Gastroesophageal sphincter (tissue), 4 donors: ENCODE data around the gene GRIK1. TPM values are rescaled to one million over a fixed set of nuclear protein-coding genes. Genes with fewer than 3 reads are reported as not detected.

Experiments used
- ATAC-seq: fragments of 150-250 bp; one replicate; pipeline ENCODE4 v1.9.1; 2016; ENCODE audit warnings: mild to moderate bottlenecking, moderate library complexity
- H3K27ac ChIP-seq, 4 donors: fragments of 200-600 bp; sonication (generic) in 3 of 4; 1 replicate in 3 of 4; 2 replicates in 1 of 4; pipeline ENCODE4 v1.5.1; 2016 to 2019
- H3K27me3 ChIP-seq: fragments of 200-600 bp; sonication (generic); one replicate; pipeline ENCODE4 v1.5.1; 2019
- H3K36me3 ChIP-seq, 2 donors: fragments of 200-600 bp; sonication (generic); one replicate each; pipeline ENCODE4 v1.5.1; 2019; ENCODE audit warnings: control low read depth in 1 of 2
- H3K4me1 ChIP-seq, 3 donors: fragments of 200-600 bp; sonication (generic); 1 replicate in 2 of 3; 2 replicates in 1 of 3; pipeline ENCODE4 v1.5.1; 2016 to 2019; ENCODE audit warnings: control low read depth in 2 of 3
- H3K4me3 ChIP-seq, 2 donors: fragments of 200-600 bp; sonication (generic); one replicate each; pipeline ENCODE4 v1.5.1; 2019; ENCODE audit warnings: mild to moderate bottlenecking in 1 of 2, moderate library complexity in 1 of 2
- H3K9me3 ChIP-seq, 3 donors: fragments of 200-600 bp; sonication (generic); one replicate each; pipeline ENCODE4 v1.5.1; 2017 to 2019; ENCODE audit warnings: control low read depth in 2 of 3
- CTCF ChIP-seq, 4 experiments: fragments of 200-600 bp in 2 of 4; fragments of 450-650 bp in 2 of 4; sonication (generic) in 1 of 4; IDR thresholded peaks; one replicate each; pipeline ENCODE4 v1.5.1; 2017 to 2019; ENCODE audit warnings: antibody characterized with exemption in 4 of 4, mild to moderate bottlenecking in 2 of 4, moderate library complexity in 2 of 4
- EP300 ChIP-seq: sonication (generic); formaldehyde crosslinking; IDR thresholded peaks from one replicate; pipeline ENCODE4 v1.6.1; 2017; ENCODE audit warnings: antibody characterized with exemption, mild to moderate bottlenecking
- POLR2A ChIP-seq, 2 donors: fragments of 450-650 bp; IDR thresholded peaks; one replicate each; pipeline ENCODE4 v1.6.1; 2017; ENCODE audit warnings: antibody characterized with exemption in 2 of 2, mild to moderate bottlenecking in 2 of 2, moderate library complexity in 1 of 2
- POLR2AphosphoS5 ChIP-seq: sonication (generic); formaldehyde crosslinking; IDR thresholded peaks from one replicate; pipeline ENCODE4 v1.6.1; 2017; ENCODE audit warnings: antibody characterized with exemption
- WGBS, 2 donors: methylation state at CpG; one replicate each; pipeline ENCODE4 v1.1.5; 2018; ENCODE audit warnings: low coverage in 1 of 2; 5-methylcytosine and 5-hydroxymethylcytosine counted together
- total RNA-seq, 4 donors: library from RNA; depleted of rRNA; stranded (reverse); fragments of >200 nt; gene quantifications; one replicate each; pipeline ENCODE4 v1.1.0, GENCODE V29; 2016

GRIK1 gene
- total RNA-seq, 4 donors from 2014 or later = 0.32 to 0.67 TPM; not detected in 2

DNA sequence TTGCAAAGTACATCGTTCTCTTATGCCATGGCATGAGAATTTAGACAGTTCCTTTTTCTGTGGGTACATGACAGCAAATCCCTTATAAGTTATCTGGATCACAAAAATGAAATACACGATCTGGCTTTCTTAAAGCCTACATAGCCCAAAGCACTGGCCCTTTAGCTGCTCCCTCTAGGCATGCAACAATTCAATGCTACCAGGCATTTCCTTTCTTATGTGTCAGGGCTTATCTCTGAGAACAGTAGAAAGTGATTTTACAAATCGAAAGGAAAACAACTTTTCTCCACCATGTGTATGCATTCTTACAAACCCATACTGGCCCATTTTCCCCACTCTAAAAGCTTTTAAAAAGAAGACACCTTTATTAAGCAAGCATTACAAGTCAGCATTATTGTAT lies 139.7 kb downstream of the GRIK1 start:
- WGBS, 2 donors = 55 to 63% methylated on average over 3 of the region's 3 CpGs
- Histone ChIP-seq H3K4me3 (no peak overlapping the region), H3K36me3 (no peaks in the 10 kb centered on the region), H3K27me3 (no peaks in the 10 kb centered on the region), H3K4me1 (no peaks in the 10 kb centered on the region), H3K9me3 (no peaks in the 10 kb centered on the region), H3K27ac (no peak overlapping the region)
- ATAC-seq = no peak
- TF ChIP-seq POLR2AphosphoS5 = no peak
- TF ChIP-seq POLR2A (IDR thresholded peaks at IDR 0.05) = no peak
- TF ChIP-seq CTCF (IDR thresholded peaks at IDR 0.05) = no peak
- no peak for TF ChIP-seq EP300

- Histone ChIP-seq H3K9me3 (no peaks in the 10 kb centered on the region), H3K27me3 (no peaks in the 10 kb centered on the region), H3K27ac (no peak overlapping the region), H3K4me1 (no peaks in the 10 kb centered on the region), H3K36me3 (no peaks in the 10 kb centered on the region), H3K4me3 (no peak overlapping the region)
- TF ChIP-seq POLR2A (IDR thresholded peaks at IDR 0.05) = no peak
- 67 to 70% methylated on average over 2 to 3 of the region's 3 CpGs for WGBS, 2 donors
- ATAC-seq = no peak
These were observed 141.0 kb downstream of the GRIK1 start for GRCh38 chr21:29798840-29799239.

- no peak for ATAC-seq
- Histone ChIP-seq H3K27ac (no peak overlapping the region), H3K4me1 (no peaks in the 10 kb centered on the region), H3K27me3 (no peaks in the 10 kb centered on the region), H3K9me3 (no peaks in the 10 kb centered on the region), H3K36me3 (no peaks in the 10 kb centered on the region), H3K4me3 (no peak overlapping the region)
- TF ChIP-seq POLR2AphosphoS5 (no peak), CTCF (IDR thresholded peaks at IDR 0.05) (no peak), POLR2A (IDR thresholded peaks at IDR 0.05) (no peak), EP300 (no peak)
- 50 to 68% methylated on average over 3 of the region's 3 CpGs for WGBS, 2 donors
These were observed 142.6 kb downstream of the GRIK1 start for GRCh38 chr21:29797155-29797554.

DNA sequence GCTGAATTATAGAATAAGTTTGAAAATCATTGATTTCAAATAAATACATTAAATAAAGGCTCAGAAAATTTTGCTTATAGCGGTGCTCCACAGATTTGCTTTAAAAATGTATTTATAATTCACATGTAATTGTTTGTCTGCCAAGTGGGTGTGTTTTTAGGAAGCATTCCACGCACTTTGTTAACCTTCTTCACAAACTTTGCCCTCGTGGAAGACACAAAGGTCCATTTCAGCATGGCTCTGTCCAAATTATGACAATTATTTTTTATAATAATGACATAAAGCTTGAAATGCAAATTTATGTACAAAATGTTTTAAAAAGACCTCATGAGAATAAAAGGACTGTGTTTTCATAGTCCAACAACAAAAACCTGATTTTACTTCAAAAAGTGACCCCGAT lies 146.1 kb downstream of the GRIK1 start:
- 66 to 72% methylated on average over 4 of the region's 4 CpGs for WGBS, 2 donors
- ATAC-seq = no peak
- Histone ChIP-seq H3K27ac (no peak overlapping the region), H3K36me3 (no peaks in the 10 kb centered on the region), H3K4me1 (no peaks in the 10 kb centered on the region), H3K27me3 (no peaks in the 10 kb centered on the region), H3K9me3 (no peaks in the 10 kb centered on the region), H3K4me3 (no peak overlapping the region)
- TF ChIP-seq POLR2AphosphoS5 = no peak
- TF ChIP-seq POLR2A (IDR thresholded peaks at IDR 0.05) = no peak
- TF ChIP-seq CTCF (IDR thresholded peaks at IDR 0.05) = no peak
- no peak for TF ChIP-seq EP300

DNA sequence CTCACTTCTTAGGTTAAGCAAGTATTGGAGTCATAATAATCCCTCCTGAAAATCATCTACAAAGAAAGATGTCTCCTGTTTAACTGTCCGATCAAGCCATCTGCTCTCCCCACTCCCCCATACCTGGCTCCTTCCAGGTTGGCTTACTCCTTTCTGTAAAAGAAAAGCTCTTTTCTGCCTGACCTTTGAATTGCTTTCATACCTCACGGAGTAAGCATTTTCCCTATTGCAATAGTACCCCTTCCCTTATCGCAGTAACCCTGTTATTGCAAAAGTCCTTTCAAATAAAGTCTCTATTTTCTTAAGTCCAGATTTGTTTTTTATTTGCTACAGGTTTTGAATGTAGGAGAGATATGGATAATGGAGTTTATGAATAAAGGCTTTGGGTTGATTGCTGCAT lies 150.4 kb downstream of the GRIK1 start:
- Histone ChIP-seq H3K36me3 (no peaks in the 10 kb centered on the region), H3K4me3 (no peak overlapping the region), H3K9me3 (no peaks in the 10 kb centered on the region), H3K4me1 (no peaks in the 10 kb centered on the region), H3K27ac (no peak overlapping the region), H3K27me3 (no peaks in the 10 kb centered on the region)
- WGBS, 2 donors = 73 to 75% methylated on average over 2 to 3 of the region's 3 CpGs
- no peak for ATAC-seq
- TF ChIP-seq EP300 = no peak
- no peak for TF ChIP-seq POLR2AphosphoS5
- TF ChIP-seq POLR2A (IDR thresholded peaks at IDR 0.05) = no peak
- TF ChIP-seq CTCF (IDR thresholded peaks at IDR 0.05) = no peak

GRCh38 chr21:29788752-29789151 lies 151.0 kb downstream of the GRIK1 start:
- TF ChIP-seq EP300 (no peak), CTCF (IDR thresholded peaks at IDR 0.05) (no peak), POLR2A (IDR thresholded peaks at IDR 0.05) (no peak), POLR2AphosphoS5 (no peak)
- no peak overlapping the region for H3K4me3 ChIP-seq
- ATAC-seq = no peak
- WGBS, 2 donors = 52 to 83% methylated on average over 1 to 2 of the region's 2 CpGs
- no peaks in the 10 kb centered on the region for H3K4me1 ChIP-seq
- H3K9me3 ChIP-seq = no peaks in the 10 kb centered on the region
- no peaks in the 10 kb centered on the region for H3K27me3 ChIP-seq
- H3K27ac ChIP-seq = no peak overlapping the region
- no peaks in the 10 kb centered on the region for H3K36me3 ChIP-seq
